MG63 (cell line): ENCODE measurements around the gene RAB32. TPM values are rescaled to one million over a fixed set of nuclear protein-coding genes. Genes with fewer than 3 reads are reported as not detected.

Source experiments
- DNase-seq: peaks from one replicate; pipeline ENCODE4 v3.0.0-alpha.2; 2020
- H3K27me3 ChIP-seq: fragments of 250-450 bp; sonication (Bioruptor Pico); 2 replicates; pipeline ENCODE4 v1.5.1; 2020; ENCODE audit warnings: mild to moderate bottlenecking, moderate library complexity
- H3K36me3 ChIP-seq: fragments of 250-450 bp; sonication (Bioruptor Pico); 2 replicates; pipeline ENCODE4 v1.5.1; 2020; ENCODE audit warnings: mild to moderate bottlenecking, moderate library complexity
- H3K4me3 ChIP-seq: fragments of 250-450 bp; sonication (Bioruptor Pico); 2 replicates; pipeline ENCODE4 v1.5.1; 2020; ENCODE audit warnings: mild to moderate bottlenecking, moderate library complexity
- H3K9me3 ChIP-seq: fragments of 250-450 bp; sonication (Bioruptor Pico); 2 replicates; pipeline ENCODE4 v1.5.1; 2020; ENCODE audit warnings: mild to moderate bottlenecking, moderate library complexity
- total RNA-seq: library from RNA; depleted of rRNA; stranded (reverse); fragments of >200 nt; shearing (Covaris generic); gene quantifications from 2 replicates; pipeline ENCODE4 v1.2.3, GENCODE V29; 2014; ENCODE audit warnings: low replicate concordance; rRNA removed

Gene RAB32
- 161 and 270 TPM in 2 replicates for total RNA-seq

DNA sequence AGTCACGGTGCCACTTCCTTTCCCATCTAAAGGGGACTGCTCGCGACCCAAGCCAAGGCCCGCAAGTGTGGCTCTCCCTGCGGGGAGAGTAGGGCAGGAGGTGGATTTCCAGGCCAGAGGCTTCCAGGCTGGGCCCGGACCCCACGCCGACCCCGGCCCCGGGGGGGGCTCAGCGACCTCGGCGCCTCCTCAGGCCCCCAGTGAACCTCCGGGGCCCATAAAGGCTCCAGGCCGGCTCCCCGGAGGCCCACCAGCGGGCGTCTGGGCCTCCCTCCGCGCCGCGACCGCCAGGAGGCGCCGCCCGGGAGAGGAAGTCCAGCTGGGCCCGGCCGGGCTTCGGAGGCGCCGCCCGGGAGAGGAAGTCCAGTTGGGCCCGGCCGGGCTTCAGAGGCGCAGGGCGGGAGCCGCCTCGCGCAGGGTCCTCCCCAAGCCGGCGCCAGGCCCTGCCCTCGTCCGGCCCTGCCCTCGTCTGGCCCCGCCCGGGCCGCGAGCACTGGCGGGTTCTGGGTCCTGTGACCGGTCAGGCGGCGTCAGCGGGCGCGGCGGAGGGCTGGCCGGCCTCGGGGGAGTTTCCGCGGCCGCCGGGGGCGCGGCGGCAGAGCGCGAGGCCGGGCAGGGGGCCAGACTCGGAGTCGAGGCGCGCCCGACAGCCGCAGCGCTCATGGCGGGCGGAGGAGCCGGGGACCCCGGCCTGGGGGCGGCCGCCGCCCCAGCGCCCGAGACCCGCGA is at the start of gene RAB32:
Gene RAB32, plus strand, starts transcription at position 623 of the 729 bp plus-strand sequence. Its CDS starts 39 bp downstream, at position 662.
- Histone ChIP-seq H3K27me3 (no peaks in the 10 kb centered on the region), H3K36me3 (peaks cover 24% of the 10 kb centered on the region), H3K4me3 (peak within 1 kb of the TSS; percentile 77), H3K9me3 (no peaks in the 10 kb centered on the region)
- peak; percentile 98 for DNase-seq

GRCh38 chr6:146498309-146498708 is 45.3 kb upstream of the RAB32 start:
- no peak for DNase-seq
- no peaks in the 10 kb centered on the region for H3K36me3 ChIP-seq

DNA sequence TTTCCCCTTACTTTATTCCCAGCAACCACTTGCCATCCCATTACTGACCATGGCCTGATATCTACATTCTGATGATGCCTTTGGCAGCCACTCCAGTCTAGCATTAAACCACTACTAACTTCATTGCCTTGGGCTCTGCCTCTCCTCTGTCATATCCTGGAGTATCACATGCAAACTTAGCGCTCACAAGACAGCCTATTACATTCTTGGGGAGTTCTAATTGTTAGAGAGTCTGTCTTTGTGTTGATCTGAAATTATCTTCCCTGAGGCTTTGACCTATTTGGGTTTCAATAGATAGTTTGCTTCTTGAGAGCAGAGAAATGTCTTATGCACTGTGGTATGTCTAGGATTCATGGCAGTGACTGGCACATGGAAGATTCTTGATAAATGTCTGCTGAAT is 40.5 kb upstream of the RAB32 start:
- no peaks in the 10 kb centered on the region for H3K9me3 ChIP-seq
- H3K4me3 ChIP-seq = no peak overlapping the region
- DNase-seq = no peak
- no peaks in the 10 kb centered on the region for H3K27me3 ChIP-seq
- no peaks in the 10 kb centered on the region for H3K36me3 ChIP-seq

More at GRCh38 chr6:146498309-146498708, 45.3 kb upstream of the RAB32 start:
- Histone ChIP-seq H3K4me3 (no peak overlapping the region), H3K27me3 (no peaks in the 10 kb centered on the region), H3K9me3 (no peaks in the 10 kb centered on the region)

DNA sequence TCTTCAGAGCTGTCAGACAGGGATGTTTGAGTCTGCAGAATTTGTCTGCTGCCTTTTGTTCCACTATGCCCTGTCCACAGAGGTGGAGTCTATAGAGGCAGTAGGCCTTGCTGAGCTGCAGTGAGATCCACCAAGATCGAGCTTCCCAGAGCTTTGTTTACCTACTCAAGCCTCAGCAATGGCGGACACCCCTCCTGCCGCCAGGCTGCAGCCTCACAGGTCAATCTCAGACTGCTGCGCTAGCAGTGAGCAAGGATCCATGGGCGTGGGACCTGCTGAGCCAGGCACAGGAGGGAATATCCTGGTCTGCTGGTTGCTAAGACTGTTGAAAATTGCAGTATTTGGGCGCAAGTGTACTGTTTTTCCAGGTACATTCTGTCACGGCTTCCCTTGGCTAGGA is 28.4 kb upstream of the RAB32 start:
- no peak overlapping the region for H3K4me3 ChIP-seq
- no peaks in the 10 kb centered on the region for H3K36me3 ChIP-seq
- H3K9me3 ChIP-seq = no peaks in the 10 kb centered on the region; the same call in 1 of the 2 replicates
- no peak for DNase-seq
- H3K27me3 ChIP-seq = no peaks in the 10 kb centered on the region

GRCh38 chr6:146526192-146526591 is 17.4 kb upstream of the RAB32 start:
- DNase-seq = no peak
- no peaks in the 10 kb centered on the region for H3K36me3 ChIP-seq
- H3K9me3 ChIP-seq = no peaks in the 10 kb centered on the region; the same call in 1 of the 2 replicates
- H3K4me3 ChIP-seq = no peak overlapping the region
- no peaks in the 10 kb centered on the region for H3K27me3 ChIP-seq

DNA sequence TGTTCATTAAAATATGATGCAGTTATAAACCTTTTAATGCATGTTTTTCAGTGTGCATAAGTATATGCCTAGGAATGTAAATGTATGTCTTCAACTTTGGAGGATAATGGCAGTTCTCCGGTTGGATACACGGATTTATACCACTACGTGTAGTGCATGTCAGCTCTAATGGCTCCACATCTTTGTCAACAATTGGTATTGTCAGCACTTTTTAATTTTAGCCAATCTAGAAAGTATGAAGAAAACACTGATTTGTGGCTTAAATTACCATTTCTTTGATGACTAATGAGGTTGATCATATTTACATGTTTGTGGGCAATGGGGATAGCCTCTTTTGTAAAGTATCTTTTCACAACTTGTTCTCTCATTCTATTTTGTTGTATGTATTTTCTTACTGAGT is 10.9 kb upstream of the RAB32 start:
- DNase-seq = no peak
- no peaks in the 10 kb centered on the region for H3K36me3 ChIP-seq
- H3K27me3 ChIP-seq = no peaks in the 10 kb centered on the region
- H3K4me3 ChIP-seq = no peak overlapping the region
- no peaks in the 10 kb centered on the region for H3K9me3 ChIP-seq

DNA sequence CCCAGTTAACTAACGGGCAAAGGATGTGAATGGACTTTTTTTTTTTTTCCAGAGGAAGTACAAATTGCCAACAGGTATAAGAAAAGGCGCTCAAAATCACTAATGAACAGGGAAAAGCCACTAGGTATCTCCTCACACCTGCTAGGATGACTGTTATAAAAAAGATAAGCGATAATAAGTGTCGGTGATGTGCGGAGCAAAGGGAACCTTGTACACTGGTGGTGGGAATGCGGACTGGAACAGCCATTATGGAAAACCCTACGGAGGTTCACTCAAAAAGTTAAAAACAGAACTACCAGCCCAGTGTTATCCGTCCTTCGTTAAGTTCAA is 787 bp upstream of the RAB32 start:
- Histone ChIP-seq H3K36me3 (peaks cover 19% of the 10 kb centered on the region), H3K4me3 (peak overlapping the region; percentile 52), H3K27me3 (no peaks in the 10 kb centered on the region), H3K9me3 (no peaks in the 10 kb centered on the region)
- DNase-seq = no peak

- Histone ChIP-seq H3K9me3 (no peaks in the 10 kb centered on the region), H3K36me3 (peaks cover 31% of the 10 kb centered on the region), H3K4me3 (peak overlapping the region; percentile 77), H3K27me3 (no peaks in the 10 kb centered on the region)
- peak; percentile 39 for DNase-seq
These were observed 445 bp downstream of the RAB32 start for GRCh38 chr6:146543940-146544615.

DNA sequence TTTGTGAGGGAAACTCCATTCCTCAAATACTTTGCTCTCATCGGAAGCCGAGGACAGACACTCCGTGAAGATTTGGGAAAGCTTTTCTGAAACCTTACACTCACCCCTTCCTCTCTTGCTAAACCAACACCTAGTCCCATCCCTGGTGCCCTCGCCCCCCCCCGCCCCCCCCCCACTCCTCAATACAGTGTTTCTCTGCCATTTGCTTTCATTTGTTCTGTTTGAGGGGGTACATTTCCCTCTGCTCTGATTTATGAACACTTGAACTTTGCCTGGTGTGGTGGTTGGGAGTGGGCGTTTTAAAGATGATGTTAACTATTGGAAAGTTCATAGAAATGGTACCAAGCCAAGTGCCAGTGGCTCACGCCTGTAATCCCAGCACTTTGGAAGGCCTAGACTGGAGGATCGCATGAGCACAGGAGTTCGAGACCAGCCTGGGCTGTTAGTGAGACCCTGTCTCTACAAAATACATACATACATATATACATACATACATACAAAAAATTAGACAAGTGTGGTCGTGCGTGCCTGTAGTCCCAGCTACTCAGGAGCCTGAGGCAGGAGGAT is 1.1 kb downstream of the RAB32 start:
- no peaks in the 10 kb centered on the region for H3K9me3 ChIP-seq
- peak; percentile 32 for DNase-seq

GRCh38 chr6:146545581-146545980 is 1.9 kb downstream of the RAB32 start:
- Histone ChIP-seq H3K9me3 (no peaks in the 10 kb centered on the region), H3K4me3 (peak overlapping the region; percentile 77), H3K36me3 (peaks cover 45% of the 10 kb centered on the region), H3K27me3 (no peaks in the 10 kb centered on the region)
- DNase-seq = no peak

More for the DNA sequence above, 1.1 kb downstream of the RAB32 start:
- Histone ChIP-seq H3K27me3 (no peaks in the 10 kb centered on the region), H3K36me3 (peaks cover 38% of the 10 kb centered on the region), H3K4me3 (peak overlapping the region; percentile 77)

DNA sequence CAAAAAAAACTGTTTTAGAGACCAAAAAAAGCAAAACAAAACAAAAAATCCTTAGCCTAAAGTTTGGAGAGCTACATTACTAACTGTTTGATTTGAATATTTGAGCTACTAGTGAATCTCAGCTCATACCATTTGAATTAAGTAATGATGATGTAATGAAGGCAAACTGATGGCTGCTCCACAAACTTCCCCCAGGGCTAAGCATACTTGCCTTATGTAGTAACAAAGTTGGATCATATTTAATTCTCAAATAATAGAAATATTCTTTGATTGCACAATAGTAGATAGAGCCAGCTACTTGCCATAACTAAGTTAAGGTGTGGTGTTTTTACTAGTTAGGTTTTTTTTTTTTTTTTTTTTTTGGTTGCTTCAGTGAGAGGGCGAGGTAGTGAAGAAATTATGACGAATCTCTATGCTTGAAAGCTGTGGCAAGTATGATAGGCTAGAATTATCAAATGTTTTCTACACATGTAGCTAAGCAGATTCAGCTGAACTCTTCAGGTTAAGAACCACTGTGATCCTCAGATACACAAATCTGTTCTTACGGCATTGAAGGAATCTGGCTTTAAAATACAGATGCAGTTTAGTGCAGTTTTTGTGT is 2.9 kb downstream of the RAB32 start:
- H3K27me3 ChIP-seq = no peaks in the 10 kb centered on the region
- H3K4me3 ChIP-seq = peak overlapping the region; percentile 77
- DNase-seq = peak; percentile 42
- peaks cover 54% of the 10 kb centered on the region for H3K36me3 ChIP-seq
- H3K9me3 ChIP-seq = no peaks in the 10 kb centered on the region

- peaks cover 68% of the 10 kb centered on the region for H3K36me3 ChIP-seq
- H3K9me3 ChIP-seq = no peaks in the 10 kb centered on the region
- DNase-seq = no peak
- no peaks in the 10 kb centered on the region for H3K27me3 ChIP-seq
- H3K4me3 ChIP-seq = no peak overlapping the region
These were observed 4.3 kb downstream of the RAB32 start for GRCh38 chr6:146547889-146548288.

- H3K4me3 ChIP-seq = no peak overlapping the region
- no peaks in the 10 kb centered on the region for H3K27me3 ChIP-seq
- peaks cover 78% of the 10 kb centered on the region for H3K36me3 ChIP-seq
- no peaks in the 10 kb centered on the region for H3K9me3 ChIP-seq
- DNase-seq = no peak
These were observed 5.3 kb downstream of the RAB32 start for GRCh38 chr6:146548898-146549374.

- no peak for DNase-seq
- Histone ChIP-seq H3K9me3 (no peaks in the 10 kb centered on the region; the same call in 1 of the 2 replicates), H3K27me3 (no peaks in the 10 kb centered on the region), H3K36me3 (peaks cover 84% of the 10 kb centered on the region), H3K4me3 (no peak overlapping the region)
These were observed 7.3 kb downstream of the RAB32 start for GRCh38 chr6:146550911-146551310.

GRCh38 chr6:146551545-146551944 is 7.9 kb downstream of the RAB32 start:
- no peak overlapping the region for H3K4me3 ChIP-seq
- H3K9me3 ChIP-seq = no peaks in the 10 kb centered on the region; the same call in 1 of the 2 replicates
- no peaks in the 10 kb centered on the region for H3K27me3 ChIP-seq
- no peak for DNase-seq
- H3K36me3 ChIP-seq = peaks cover 89% of the 10 kb centered on the region

GRCh38 chr6:146553377-146554135 is 9.9 kb downstream of the RAB32 start:
- no peaks in the 10 kb centered on the region for H3K27me3 ChIP-seq
- no peak for DNase-seq
- peaks cover 85% of the 10 kb centered on the region for H3K36me3 ChIP-seq
- H3K9me3 ChIP-seq = no peaks in the 10 kb centered on the region; the same call in 1 of the 2 replicates
- no peak overlapping the region for H3K4me3 ChIP-seq
